ENCODE results near the gene KCNN3.
"Not testable (repeated sequence)": the region's sequence is repeated elsewhere in the genome, so short reads cannot be mapped to it uniquely, and the experiment has no call there.

The KCNN3 gene

GRCh38 chr1:154870115-154870571, at the start of gene KCNN3:
TSS of gene KCNN3 (minus strand) at chr1:154870281. CDS start at chr1:154869964, 317 bp downstream.
- peak; percentile 98 for DNase-seq

- no peak for DNase-seq
These were observed 43.2 kb upstream of the KCNN3 start for GRCh38 chr1:154913273-154913672.

- DNase-seq = no peak
These were observed 42.7 kb upstream of the KCNN3 start for GRCh38 chr1:154912755-154913154.

GRCh38 chr1:154911691-154912550, 41.8 kb upstream of the KCNN3 start:
- no peak for DNase-seq

DNA sequence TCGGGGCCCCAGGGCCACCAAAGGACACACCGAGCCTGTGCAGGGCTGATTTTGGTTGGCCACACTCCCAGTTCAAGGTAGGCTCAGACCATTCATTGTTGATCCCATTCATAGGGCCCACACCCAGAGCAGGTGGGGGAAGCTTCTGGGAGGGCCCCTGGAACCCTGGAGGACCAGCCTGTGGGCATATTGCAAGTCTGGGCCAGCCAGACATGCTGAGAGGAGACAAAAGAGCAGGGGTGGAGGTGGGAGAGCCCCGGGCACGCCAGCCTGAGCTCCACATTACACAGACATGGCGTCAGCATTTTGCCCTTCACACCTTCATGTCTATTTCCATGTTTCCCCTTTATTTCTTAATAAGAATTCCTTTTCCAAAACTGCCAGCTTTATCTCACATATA, 40.8 kb upstream of the KCNN3 start:
- no peak for DNase-seq

DNA sequence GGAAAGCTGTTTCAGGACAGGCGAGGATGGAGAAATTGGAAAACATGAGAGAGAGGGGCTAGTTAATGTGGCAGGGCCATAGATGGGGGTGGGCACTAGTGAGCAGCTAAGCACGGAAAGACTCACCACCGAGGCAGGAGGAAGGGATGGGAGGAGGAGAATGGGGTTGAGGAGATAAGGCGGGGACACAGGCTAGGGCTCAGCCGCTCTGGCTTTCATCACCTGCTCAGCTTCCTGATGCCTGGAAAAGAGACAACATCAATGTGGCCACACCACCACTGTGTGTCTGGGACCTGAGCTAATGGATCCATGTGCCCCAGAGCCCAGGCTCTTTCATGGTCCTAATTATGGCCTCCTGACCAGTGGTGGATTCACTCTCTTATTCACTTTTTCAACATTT, 38.9 kb upstream of the KCNN3 start:
- DNase-seq = no peak

DNA sequence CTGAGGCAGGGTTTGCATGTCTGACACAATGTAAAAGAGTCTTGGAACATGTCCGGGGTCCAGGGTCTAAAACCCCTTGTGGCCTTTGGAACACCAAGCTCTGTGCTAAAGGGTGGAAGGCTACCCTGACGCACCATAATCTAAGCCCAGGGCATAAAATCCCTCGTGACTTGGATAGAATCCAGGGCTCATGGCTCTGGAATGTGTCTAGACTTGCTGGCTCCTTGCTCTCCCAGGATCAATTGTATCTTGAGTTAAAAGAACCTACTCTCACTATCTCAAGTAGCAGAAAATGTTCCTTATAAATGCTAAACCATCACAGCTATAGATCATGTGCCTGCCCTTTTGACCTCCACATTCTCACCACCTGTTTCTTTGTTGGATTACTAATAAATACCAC, 38.0 kb upstream of the KCNN3 start:
- not testable (repeated sequence) for DNase-seq

DNA sequence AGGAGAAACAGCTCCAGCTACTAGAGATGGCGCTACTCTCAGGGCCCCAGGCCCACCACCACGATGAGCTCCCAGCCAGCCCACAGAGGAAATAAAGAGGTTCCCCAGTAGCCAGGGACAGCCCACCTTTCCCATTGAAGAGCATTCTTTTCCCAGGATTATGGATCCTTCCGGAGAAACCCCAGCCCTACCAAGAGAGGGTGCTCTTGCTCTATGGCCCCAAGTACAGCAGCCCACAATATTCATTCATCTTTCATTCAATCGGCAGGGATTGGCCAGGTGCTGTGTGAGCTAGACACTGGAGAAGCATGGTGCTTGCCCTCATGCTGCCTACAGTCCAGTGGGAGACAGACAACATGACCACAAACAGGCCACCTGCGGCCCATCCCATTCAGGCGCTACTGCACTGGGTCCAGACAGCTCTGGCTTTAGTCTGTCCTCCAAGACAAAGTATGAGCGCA, 36.6 kb upstream of the KCNN3 start:
- DNase-seq = no peak

DNA sequence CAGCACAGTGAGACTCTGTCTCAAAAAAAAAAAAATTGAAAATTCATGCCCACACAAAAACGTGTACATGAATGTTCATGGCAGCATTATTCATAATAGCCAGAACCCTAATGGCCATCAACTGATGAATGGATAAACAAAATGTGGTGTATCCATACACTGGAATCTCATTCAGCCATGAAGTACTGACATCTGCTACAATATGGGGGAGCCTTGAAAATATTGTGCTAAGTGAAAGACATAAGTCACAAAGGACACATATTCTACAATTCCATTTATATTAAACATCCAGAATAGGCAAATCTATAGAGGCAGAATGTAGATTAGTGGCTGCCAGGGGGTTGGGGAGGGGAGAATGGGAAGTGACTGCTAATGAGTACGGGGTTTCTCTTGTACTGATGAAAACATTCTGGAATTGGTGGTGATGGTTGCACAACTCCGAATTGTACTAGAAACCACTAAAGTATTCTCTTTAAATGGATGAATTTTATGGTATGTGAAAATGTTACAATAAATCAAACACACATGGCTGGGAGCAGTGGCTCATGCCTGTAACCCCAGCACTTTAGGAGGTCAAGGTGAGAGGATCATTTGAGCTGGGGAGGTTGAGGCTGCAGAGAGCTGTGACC, 33.0 kb upstream of the KCNN3 start:
- no peak for DNase-seq

GRCh38 chr1:154901591-154901990, 31.5 kb upstream of the KCNN3 start:
- no peak for DNase-seq

DNA sequence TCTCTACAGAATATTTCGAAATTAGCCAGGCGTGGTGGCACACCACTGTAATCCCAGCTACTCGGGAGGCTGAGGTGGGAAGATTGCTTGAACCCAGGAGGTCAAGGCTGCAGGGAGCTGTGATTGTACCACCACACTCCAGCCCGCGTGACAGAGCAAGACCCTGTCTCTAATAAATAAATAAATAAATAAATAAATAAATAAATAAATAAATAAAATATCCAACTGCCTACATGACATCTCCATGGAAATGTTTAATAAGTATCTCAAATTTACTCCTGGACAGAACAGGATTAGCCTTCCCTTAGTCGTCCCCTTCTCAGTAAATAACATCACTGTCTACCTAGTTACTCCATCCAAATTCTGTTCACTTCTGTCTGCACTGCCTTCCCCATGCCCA, 29.0 kb upstream of the KCNN3 start:
- DNase-seq = no peak

- DNase-seq = no peak
These were observed 26.7 kb upstream of the KCNN3 start for GRCh38 chr1:154896771-154897286.

DNA sequence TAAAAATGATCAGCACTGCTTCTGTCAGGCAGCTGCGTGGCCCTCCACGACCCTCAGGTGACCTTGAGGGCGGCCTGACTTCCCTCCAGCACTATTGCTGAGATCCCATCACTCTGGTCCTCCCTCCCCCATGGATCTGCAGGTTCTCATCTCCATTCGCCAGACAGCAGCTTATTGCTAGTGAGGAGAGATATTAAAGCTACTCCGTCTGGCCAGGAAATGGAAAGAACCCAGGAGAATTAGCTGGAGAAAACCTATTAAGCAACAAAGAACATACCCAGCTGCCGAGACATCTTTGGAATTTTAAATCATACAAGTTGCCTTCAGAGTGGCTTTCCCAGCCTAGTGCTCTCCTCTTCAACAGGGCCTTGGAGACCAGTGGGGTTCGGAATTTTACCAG, 25.7 kb upstream of the KCNN3 start:
- no peak for DNase-seq

DNA sequence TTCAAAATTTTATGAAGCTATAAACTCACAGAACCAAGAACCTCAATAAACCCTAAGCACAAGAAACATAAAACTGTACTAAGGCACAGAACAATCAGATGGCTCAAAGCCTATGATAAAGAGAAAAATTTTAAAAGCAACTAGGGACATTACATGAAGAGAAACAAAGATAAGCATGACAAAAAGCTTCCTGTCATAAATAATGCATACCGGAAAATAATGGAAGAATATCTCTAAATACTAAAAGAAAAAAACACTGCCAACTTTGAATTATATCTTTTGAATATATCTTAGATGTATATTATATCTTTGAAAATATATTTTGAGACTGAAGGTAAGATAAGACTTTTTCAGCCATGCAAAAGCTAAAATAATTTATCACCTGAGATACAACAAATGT, 21.4 kb upstream of the KCNN3 start:
- DNase-seq = no peak

- no peak for DNase-seq
These were observed 18.7 kb upstream of the KCNN3 start for GRCh38 chr1:154888757-154889156.

DNA sequence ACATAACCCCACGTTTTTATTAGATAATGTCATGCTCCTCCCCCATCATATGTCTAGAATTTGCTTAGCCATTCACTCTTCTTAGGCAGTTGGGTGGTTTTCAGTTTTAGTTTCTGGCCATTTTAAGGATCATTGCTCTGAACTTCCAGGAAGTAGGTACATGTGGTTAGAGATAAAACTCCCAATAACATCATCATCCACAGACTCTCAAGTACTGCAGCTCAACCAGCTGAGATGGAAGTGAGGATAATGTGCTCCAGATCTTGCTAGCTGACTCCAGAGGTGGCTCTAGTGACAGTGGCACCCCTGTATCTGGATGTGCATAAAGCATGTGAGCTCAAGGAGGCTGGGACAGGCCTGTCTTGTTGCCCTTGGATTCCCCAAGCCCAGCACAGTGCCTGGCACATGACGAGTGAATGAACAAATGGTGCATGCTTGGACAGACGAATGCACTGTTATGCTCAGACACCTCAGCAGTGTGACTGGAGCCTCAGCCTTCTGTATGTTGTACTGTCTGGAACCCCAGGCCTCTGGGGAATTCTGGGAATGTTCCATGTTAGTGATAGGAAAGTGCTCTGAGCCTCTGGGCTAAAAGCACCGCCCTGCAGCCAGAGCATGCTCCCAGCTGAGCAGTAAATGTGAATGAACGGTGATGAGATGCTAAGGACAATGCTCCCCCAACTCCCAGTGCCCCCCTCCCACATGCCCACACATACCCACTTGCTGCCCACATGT, 16.4 kb upstream of the KCNN3 start:
- peak; percentile 95 for DNase-seq

DNA sequence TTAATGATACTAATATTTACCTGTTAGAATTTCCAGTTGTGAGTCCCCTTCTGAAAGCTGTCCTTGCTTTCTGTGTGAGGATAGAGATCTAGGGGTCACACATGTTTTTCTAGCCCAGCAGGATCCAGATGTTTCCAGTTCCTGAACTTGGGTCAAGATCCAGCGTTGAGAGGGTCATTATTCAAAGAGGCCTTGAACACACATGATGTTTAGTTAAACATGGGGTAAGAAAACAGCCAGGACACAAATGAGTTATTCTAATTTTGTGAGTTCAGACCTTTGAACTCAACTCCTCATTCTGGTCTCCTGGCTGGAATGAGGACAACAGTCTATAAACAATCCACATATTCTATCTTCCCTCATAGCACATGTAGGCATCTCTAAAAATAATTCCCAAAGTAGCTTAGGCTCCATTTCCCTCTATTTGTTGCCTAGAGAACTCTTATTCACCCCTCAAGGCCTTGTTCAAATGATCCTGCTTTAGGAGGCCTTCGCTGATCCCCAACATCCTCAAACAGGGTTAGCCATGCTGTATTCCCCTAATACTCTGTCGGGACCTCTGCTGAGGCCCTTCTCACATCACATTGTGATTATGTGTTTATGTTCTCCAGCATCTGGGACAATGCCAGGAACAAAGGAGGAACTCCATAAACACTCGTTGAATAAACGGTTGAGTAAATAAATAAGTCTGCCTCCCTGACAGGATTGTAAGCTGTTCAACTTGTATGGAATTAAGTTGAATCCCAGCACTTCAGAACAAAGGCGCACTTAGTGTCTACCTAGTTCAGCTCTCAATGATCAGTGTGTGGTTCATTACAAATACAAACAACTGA, 15.0 kb upstream of the KCNN3 start:
- DNase-seq = no peak

GRCh38 chr1:154883919-154884868, 14.1 kb upstream of the KCNN3 start:
- peak; percentile 96 for DNase-seq

- DNase-seq = no peak
These were observed 11.9 kb upstream of the KCNN3 start for GRCh38 chr1:154881820-154882535.

- no peak for DNase-seq
These were observed 10.6 kb upstream of the KCNN3 start for GRCh38 chr1:154880671-154881070.

DNA sequence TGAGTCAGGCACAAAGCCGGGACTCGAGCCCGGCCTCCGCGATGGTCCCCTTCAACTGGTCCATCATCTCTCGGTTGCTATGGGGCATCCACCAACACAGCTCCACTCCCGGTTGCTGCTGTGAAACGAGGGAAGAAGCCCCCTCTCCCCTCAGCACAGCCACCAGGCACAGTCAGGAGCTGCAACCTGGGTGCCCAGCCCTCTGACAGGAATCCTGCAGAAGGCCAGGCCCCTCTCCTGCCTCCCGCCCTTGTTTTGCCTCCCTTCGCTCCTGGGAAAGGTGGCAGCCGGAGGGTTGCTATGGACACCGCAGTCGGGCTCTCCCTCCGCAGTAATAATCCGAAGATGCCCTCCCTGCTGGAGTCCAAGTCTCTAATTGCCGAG, 8.9 kb upstream of the KCNN3 start:
- DNase-seq = no peak
